ENCODE measurements around the gene FRYL. TPM values are rescaled to one million over a fixed set of nuclear protein-coding genes. Genes with fewer than 3 reads are reported as not detected.

FRYL gene
- total and polyA plus RNA-seq, 11 donors = 12.3 to 61.3 (median 34.4) TPM

DNA sequence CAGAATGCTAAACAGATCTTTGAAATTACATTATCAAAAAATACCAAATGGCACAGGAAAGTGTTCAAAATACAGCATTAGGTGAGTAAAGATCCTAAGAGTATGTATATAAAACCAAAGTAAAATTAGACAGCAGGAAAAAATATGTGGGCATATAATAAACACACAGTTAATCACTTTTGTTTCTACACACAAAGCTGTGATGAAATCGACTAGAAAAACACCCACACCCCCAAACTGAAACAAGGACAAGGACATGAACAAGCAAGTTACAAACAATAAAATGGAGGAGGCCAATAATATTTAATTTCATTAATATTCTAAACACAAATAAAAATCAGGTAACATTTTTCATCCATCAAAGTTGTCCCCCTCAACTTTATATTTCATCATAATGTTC is 143.2 kb downstream of the FRYL start:
- 63 to 80% (median 74%) methylated on average over 1 of the region's 1 CpG for WGBS, 4 donors
- TF ChIP-seq POLR2A (IDR thresholded peaks at IDR 0.05) = no peak
- TF ChIP-seq, protein P1, sequence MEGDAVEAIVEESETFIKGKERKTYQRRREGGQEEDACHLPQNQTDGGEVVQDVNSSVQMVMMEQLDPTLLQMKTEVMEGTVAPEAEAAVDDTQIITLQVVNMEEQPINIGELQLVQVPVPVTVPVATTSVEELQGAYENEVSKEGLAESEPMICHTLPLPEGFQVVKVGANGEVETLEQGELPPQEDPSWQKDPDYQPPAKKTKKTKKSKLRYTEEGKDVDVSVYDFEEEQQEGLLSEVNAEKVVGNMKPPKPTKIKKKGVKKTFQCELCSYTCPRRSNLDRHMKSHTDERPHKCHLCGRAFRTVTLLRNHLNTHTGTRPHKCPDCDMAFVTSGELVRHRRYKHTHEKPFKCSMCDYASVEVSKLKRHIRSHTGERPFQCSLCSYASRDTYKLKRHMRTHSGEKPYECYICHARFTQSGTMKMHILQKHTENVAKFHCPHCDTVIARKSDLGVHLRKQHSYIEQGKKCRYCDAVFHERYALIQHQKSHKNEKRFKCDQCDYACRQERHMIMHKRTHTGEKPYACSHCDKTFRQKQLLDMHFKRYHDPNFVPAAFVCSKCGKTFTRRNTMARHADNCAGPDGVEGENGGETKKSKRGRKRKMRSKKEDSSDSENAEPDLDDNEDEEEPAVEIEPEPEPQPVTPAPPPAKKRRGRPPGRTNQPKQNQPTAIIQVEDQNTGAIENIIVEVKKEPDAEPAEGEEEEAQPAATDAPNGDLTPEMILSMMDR (IDR thresholded peaks at IDR 0.05) = no peak
- Histone ChIP-seq H3K4me3 (no peak overlapping the region), H3K9me3 (peaks cover 0 to 7% (median 0%) of the 10 kb centered on the region in 12 donors), H3K27ac (no peak overlapping the region), H3K4me1 (peaks cover 0 to 45% (median 25%) of the 10 kb centered on the region in 12 donors), H3K27me3 (no peaks in the 10 kb centered on the region), H3K36me3 (peaks cover 0 to 5% (median 0%) of the 10 kb centered on the region in 9 donors)
- intact Hi-C loops (cut with DNase I) = loop anchor here in 1 of 10 donors (5.0 kb wide), 1 partner anchor 35 kb away; no protein-coding TSS in a partner anchor
- ATAC-seq (no peak), DNase-seq (no peak)

DNA sequence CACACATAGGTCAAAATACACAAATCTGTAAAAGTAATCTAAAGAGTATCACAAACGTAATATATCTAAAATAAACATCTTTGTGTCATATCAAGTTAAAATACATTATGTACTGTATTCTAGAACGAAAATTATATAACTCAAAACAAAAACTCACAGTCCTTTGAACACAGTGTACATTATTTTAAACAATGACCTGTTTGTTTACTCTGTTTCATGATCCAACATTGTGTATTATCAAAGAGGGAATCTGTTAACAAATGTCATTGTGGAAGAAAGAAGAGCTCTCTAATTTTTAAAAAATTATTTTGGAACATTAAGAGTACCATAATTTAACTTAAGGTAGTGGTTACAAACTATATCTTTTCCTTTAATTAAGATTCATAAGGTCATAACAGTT is 144.1 kb downstream of the FRYL start:
- no peaks in the 10 kb centered on the region for H3K27me3 ChIP-seq

DNA sequence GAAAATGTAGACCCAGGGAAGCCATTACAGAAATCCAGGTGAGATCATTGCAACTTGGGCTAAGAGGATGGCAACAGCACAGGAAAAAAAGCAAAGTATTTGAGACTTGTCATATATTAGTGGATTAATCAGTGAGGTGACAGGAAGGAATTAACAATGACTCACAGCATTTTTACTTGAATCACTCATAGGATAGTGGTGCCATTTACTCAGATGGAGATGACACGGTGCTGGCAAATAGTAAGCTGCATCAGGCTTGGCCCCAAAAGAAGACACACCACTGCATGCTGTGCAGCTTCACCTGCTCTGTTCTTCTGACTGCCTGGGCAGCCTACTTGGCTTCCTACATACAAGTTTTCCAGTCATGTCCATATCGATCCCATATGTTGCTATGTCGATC is 144.8 kb downstream of the FRYL start:
- peaks cover 0 to 38% (median 13%) of the 10 kb centered on the region in 12 donors for H3K4me1 ChIP-seq
- peak in 2 of 4 donors; percentile 7 to 34 for ATAC-seq
- no peak for DNase-seq
- intact Hi-C loops (cut with DNase I) = loop anchor here in 1 of 10 donors (5.0 kb wide), 1 partner anchor 33 kb away; no protein-coding TSS in a partner anchor
- H3K4me3 ChIP-seq = no peak overlapping the region
- H3K9me3 ChIP-seq = peaks cover 0 to 7% (median 0%) of the 10 kb centered on the region in 12 donors
- WGBS, 4 donors = 63 to 84% (median 67%) methylated on average over 3 of the region's 3 CpGs
- H3K27me3 ChIP-seq = no peaks in the 10 kb centered on the region
- H3K27ac ChIP-seq = peak overlapping the region in 4 of 12 donors; percentile 1 to 29 (median 14)
- peaks cover 0 to 5% (median 0%) of the 10 kb centered on the region in 9 donors for H3K36me3 ChIP-seq
- TF ChIP-seq, protein P1 (IDR thresholded peaks at IDR 0.05) = no peak
- no peak for TF ChIP-seq POLR2A (IDR thresholded peaks at IDR 0.05)

More for the DNA sequence above, 144.1 kb downstream of the FRYL start:
- H3K27ac ChIP-seq = peak overlapping the region in 2 of 12 donors; percentile 1 to 29
- H3K9me3 ChIP-seq = peaks cover 0 to 7% (median 0%) of the 10 kb centered on the region in 12 donors
- ATAC-seq (no peak), DNase-seq (no peak)
- peaks cover 0 to 36% (median 17%) of the 10 kb centered on the region in 12 donors for H3K4me1 ChIP-seq
- intact Hi-C loops (cut with DNase I) = loop anchor here in 1 of 10 donors (5.0 kb wide), 1 partner anchor 34 kb away; no protein-coding TSS in a partner anchor
- 28 to 33% (median 31%) methylated on average over 2 of the region's 2 CpGs for WGBS, 4 donors
- H3K4me3 ChIP-seq = no peak overlapping the region
- peaks cover 0 to 5% (median 0%) of the 10 kb centered on the region in 9 donors for H3K36me3 ChIP-seq
- TF ChIP-seq, protein P1 (IDR thresholded peaks at IDR 0.05) = no peak
- no peak for TF ChIP-seq POLR2A (IDR thresholded peaks at IDR 0.05)

DNA sequence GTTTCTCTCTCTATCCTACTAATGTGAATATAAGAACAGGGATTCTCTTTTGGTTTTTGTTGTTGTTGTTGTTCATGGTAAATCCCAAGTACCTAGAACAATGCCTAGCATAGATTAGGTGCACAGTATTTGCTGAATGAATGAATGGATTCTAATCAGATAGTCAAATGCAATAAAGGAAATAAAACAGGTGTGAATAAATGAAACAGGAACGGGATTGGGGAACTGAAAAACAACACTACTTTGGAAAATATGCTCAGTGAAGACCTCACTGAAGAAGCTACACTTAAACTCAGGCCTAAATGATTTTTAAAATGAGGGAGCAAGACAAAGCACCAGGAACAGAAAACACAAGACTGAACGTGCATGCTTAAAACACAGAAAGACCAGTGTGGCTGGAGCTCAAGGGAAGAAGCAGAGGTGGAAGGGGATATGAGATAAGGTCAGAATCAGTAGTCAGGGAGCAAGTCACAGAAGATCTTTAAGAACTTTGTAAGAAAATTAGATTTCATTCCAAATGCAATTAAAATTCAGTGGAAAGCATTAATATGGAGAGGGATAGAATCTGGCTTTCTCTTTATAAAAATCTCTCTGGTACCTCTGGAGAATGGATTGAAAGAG is 145.3 kb downstream of the FRYL start:
- Histone ChIP-seq H3K27me3 (no peaks in the 10 kb centered on the region), H3K27ac (peak overlapping the region in 1 of 12 donors; percentile 11), H3K36me3 (peaks cover 0 to 5% (median 0%) of the 10 kb centered on the region in 9 donors), H3K4me1 (peaks cover 0 to 34% (median 8%) of the 10 kb centered on the region in 12 donors), H3K4me3 (no peak overlapping the region), H3K9me3 (peaks cover 0 to 7% (median 0%) of the 10 kb centered on the region in 12 donors)
- intact Hi-C loops (cut with DNase I) = loop anchor here in 1 of 10 donors (5.0 kb wide), 1 partner anchor 32 kb away; no protein-coding TSS in a partner anchor
- TF ChIP-seq, protein P1 (IDR thresholded peaks at IDR 0.05) = no peak
- TF ChIP-seq POLR2A (IDR thresholded peaks at IDR 0.05) = no peak
- no peak for ATAC-seq
- 54 to 78% (median 74%) methylated on average over 2 of the region's 2 CpGs for WGBS, 4 donors
- no peak for DNase-seq
